Lower lobe of right lung (tissue), 2 donors: ENCODE data around the gene FSTL4. TPM values are rescaled to one million over a fixed set of nuclear protein-coding genes. Genes with fewer than 3 reads are reported as not detected.

Source experiments
- ATAC-seq, 2 donors: fragments of 200-7000 bp; cut with Tn5 transposase; one replicate each; pipeline ENCODE4 v1.9.1; 2020 to 2022; ENCODE audit warnings: mild to moderate bottlenecking in 2 of 2, moderate library complexity in 2 of 2
- DNase-seq: peaks from one replicate; pipeline ENCODE4 v3.0.0-alpha.2; 2020
- H3K27ac ChIP-seq: fragments of 200-600 bp; one replicate; pipeline ENCODE4 v1.8.0; 2022
- H3K27me3 ChIP-seq: fragments of 200-600 bp; one replicate; pipeline ENCODE4 v1.8.0; 2022; ENCODE audit warnings: low read depth
- H3K36me3 ChIP-seq: fragments of 200-600 bp; one replicate; pipeline ENCODE4 v1.8.0; 2022; ENCODE audit warnings: mild to moderate bottlenecking
- H3K4me1 ChIP-seq: fragments of 200-600 bp; one replicate; pipeline ENCODE4 v1.8.0; 2022
- H3K4me3 ChIP-seq: fragments of 200-600 bp; one replicate; pipeline ENCODE4 v1.8.0; 2022; ENCODE audit warnings: mild to moderate bottlenecking
- H3K9me3 ChIP-seq: fragments of 200-600 bp; one replicate; pipeline ENCODE4 v1.8.0; 2022
- intact Hi-C: fragments of 100-400 bp; cut with DNase I; formaldehyde crosslinking; loops from one replicate; pipeline ENCODE4 v1.11.0; 2022
- total RNA-seq: library from RNA; stranded (reverse); fragmentation: NEBNext Ultra II Directional; extraction: Animal tissue kit (Norgen Biotek cat#: 25700); gene quantifications from one replicate; pipeline ENCODE4 v1.2.1, GENCODE V29; 2021
- TF ChIP-seq, protein P1 (sequence below): fragments of 200-600 bp; IDR thresholded peaks from one replicate; pipeline ENCODE4 v1.8.0; 2022; ENCODE audit warnings: antibody characterized with exemption, mild to moderate bottlenecking
- donor health status: DM: no; HTN: yes; CAD: no; lungs with severe emphysema.

FSTL4 gene
- total RNA-seq, 1 donor from 2014 or later: 1.9 TPM

DNA sequence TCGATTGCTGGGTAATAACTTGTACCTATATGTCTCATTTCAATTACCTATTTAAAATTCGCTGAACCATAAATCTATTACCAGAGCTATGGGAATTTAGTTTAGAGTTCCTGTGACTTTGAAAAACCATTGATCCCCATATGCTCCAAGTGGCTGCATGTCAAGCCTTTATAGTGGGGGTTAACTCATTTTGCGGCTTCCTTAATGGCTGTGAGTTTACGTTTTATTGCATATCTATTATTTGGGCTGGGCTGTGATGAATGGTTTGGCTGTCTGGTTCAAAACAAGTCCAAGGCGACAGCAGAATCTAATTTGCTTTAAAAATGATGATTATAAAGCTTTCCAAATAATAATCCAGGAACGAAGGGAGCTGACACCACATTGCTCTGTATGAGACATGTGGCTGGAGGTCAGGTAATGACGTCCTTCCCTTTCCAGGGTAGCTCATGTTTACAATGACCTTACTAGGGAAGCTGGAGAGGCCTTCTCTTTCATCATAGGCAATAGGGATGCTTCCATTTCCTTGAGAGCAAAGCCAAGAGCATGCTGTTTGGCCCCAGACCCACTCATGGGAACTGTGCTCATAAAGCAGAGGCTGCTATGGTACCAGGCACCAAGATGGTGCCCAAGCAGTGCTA lies 302.2 kb downstream of the FSTL4 start:
- Histone ChIP-seq H3K9me3 (no peaks in the 10 kb centered on the region), H3K27me3 (no peaks in the 10 kb centered on the region), H3K4me3 (no peak overlapping the region), H3K36me3 (no peaks in the 10 kb centered on the region), H3K4me1 (no peaks in the 10 kb centered on the region), H3K27ac (no peak overlapping the region)
- DNase-seq: no peak
- TF ChIP-seq, protein P1, sequence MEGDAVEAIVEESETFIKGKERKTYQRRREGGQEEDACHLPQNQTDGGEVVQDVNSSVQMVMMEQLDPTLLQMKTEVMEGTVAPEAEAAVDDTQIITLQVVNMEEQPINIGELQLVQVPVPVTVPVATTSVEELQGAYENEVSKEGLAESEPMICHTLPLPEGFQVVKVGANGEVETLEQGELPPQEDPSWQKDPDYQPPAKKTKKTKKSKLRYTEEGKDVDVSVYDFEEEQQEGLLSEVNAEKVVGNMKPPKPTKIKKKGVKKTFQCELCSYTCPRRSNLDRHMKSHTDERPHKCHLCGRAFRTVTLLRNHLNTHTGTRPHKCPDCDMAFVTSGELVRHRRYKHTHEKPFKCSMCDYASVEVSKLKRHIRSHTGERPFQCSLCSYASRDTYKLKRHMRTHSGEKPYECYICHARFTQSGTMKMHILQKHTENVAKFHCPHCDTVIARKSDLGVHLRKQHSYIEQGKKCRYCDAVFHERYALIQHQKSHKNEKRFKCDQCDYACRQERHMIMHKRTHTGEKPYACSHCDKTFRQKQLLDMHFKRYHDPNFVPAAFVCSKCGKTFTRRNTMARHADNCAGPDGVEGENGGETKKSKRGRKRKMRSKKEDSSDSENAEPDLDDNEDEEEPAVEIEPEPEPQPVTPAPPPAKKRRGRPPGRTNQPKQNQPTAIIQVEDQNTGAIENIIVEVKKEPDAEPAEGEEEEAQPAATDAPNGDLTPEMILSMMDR: no peak
- intact Hi-C loops: no loop called here
- no peak for ATAC-seq

DNA sequence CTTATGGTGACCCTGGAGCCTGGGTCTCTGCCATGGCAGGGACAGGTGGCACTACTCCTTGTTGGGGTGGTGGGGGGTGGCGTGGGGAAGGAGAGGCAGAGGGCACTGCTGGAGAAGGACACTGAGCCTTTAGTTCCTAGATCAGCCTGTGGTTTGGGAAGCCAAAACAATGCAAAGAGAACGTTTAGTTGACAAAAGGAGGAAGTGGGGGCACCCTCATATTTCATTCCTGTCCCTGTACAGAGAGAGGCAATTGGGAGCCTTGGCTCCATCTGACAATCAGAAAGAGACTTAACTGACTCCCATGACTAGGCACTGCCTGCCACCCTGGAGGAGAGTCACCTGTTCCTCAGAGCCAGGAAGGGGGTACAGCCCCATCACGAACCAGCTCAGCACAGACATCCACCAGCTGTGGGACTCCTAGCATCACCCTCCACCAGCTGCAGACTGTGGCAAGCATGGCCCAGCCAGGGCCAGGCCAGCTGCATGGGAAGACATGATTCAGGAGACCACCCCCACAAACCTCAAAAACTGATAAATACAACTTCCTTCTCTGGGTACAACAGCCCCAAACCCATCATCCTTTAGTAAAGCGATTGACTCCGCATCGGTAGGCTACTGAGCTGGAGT lies 303.1 kb downstream of the FSTL4 start:
- no peaks in the 10 kb centered on the region for H3K9me3 ChIP-seq
- TF ChIP-seq, protein P1: no peak
- H3K27ac ChIP-seq: no peak overlapping the region
- ATAC-seq (no peak), DNase-seq (no peak)
- H3K27me3 ChIP-seq: no peaks in the 10 kb centered on the region
- H3K4me3 ChIP-seq: no peak overlapping the region
- no peaks in the 10 kb centered on the region for H3K4me1 ChIP-seq
- H3K36me3 ChIP-seq: no peaks in the 10 kb centered on the region
- intact Hi-C loops: no loop called here

DNA sequence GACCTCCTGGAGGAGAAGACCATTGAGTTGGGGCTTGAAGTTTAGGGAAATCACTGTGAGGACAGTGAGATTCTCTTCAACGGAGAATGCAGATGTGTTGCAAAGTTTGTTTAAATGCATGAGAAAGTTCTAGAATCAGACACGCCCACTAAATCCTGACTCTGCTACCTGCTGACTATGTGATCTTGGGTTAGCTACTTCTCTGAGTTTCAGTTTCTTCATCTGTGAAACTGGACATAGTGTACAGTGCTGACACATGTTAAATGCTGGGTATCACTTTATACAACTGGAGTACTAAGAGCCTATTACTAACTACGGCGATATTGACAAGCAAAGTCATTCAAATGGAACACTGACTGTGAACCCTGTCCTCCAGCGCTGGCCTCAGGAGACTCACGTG lies 305.1 kb downstream of the FSTL4 start:
- intact Hi-C loops: no loop called here
- H3K36me3 ChIP-seq: no peaks in the 10 kb centered on the region
- H3K27ac ChIP-seq: no peak overlapping the region
- H3K4me1 ChIP-seq: no peaks in the 10 kb centered on the region
- no peak for DNase-seq
- TF ChIP-seq, protein P1: no peak
- H3K27me3 ChIP-seq: no peaks in the 10 kb centered on the region
- no peak for ATAC-seq
- H3K9me3 ChIP-seq: no peaks in the 10 kb centered on the region
- no peak overlapping the region for H3K4me3 ChIP-seq

DNA sequence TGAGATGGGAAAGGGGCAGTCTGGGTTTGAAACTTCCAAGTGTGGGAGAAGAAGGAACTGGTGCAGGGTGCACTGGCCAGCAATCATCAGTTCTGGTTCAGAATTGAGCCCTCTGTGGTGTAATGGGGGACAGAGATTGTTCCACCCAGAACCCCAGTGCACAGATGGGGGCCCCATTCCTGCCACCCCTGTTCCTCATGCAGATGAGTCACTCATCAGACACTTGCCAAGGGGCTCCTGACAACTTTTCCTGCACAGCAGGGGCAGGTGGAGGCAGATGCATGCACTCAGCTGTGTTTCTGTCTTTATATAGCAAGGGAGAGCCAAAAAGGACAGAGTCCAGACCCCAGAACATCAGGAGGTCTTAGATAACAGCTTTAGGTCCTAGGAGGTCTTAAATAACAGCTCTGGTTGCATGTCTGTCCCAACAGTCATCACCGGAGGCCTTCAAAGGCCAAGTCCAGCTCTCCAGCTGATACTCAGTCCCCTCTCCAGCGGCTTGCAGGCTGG lies 307.6 kb downstream of the FSTL4 start:
- Histone ChIP-seq H3K4me1 (no peaks in the 10 kb centered on the region), H3K4me3 (no peak overlapping the region), H3K27ac (no peak overlapping the region), H3K27me3 (no peaks in the 10 kb centered on the region), H3K36me3 (no peaks in the 10 kb centered on the region), H3K9me3 (no peaks in the 10 kb centered on the region)
- TF ChIP-seq, protein P1: no peak
- intact Hi-C loops: no loop called here
- no peak for ATAC-seq
- DNase-seq: no peak

DNA sequence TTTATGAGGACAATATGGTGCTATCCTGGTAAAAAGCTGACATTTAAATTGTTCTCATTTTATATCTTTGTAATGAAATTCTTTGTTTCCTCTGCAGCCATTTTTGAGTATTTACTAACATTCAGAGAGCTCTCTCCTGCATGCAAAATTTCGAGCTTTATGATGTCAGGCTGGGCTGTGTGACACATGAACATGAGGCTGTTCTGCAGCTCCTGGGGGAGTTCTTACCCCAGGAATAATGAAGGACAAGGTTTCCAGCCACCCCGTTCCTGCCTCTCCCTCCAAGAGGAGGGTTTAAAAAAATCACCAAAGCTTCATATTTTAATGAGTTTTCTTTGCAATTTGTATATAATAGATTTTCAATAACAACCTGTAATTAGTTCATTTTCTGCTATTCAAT lies 308.2 kb downstream of the FSTL4 start:
- intact Hi-C loops: no loop called here

More for the DNA sequence above, 308.2 kb downstream of the FSTL4 start:
- Histone ChIP-seq H3K36me3 (no peaks in the 10 kb centered on the region), H3K27me3 (no peaks in the 10 kb centered on the region), H3K9me3 (no peaks in the 10 kb centered on the region), H3K4me1 (no peaks in the 10 kb centered on the region), H3K27ac (no peak overlapping the region), H3K4me3 (no peak overlapping the region)
- TF ChIP-seq, protein P1: no peak
- ATAC-seq (no peak), DNase-seq (no peak)
